ENCODE measurements around the gene WDFY3. TPM values are rescaled to one million over a fixed set of nuclear protein-coding genes. Genes with fewer than 3 reads are reported as not detected.

The WDFY3 gene
- total RNA-seq, 3 donors from 2014 or later: 119 to 156 (median 125) TPM

GRCh38 chr4:84750960-84751283 lies 215.6 kb downstream of the WDFY3 start:
- no peak overlapping the region for H3K4me3 ChIP-seq
- H3K27ac ChIP-seq: no peak overlapping the region
- no peak for TF ChIP-seq CTCF (IDR thresholded peaks at IDR 0.05)
- no peak for TF ChIP-seq POLR2AphosphoS5 (IDR thresholded peaks at IDR 0.05)
- TF ChIP-seq POLR2A (IDR thresholded peaks at IDR 0.05): no peak
- H3K9me3 ChIP-seq: no peaks in the 10 kb centered on the region
- H3K36me3 ChIP-seq: no peaks in the 10 kb centered on the region
- intact Hi-C loops (cut with DNase I; ENCODE audit: low total_unique reads): no loop called here
- H3K4me1 ChIP-seq: no peaks in the 10 kb centered on the region
- H3K27me3 ChIP-seq: no peaks in the 10 kb centered on the region
- DNase-seq (ENCODE audit: low spot score in 2 of 2): no peak

- Histone ChIP-seq H3K27me3 (no peaks in the 10 kb centered on the region), H3K27ac (no peak overlapping the region), H3K4me3 (no peak overlapping the region), H3K4me1 (no peaks in the 10 kb centered on the region), H3K36me3 (no peaks in the 10 kb centered on the region), H3K9me3 (no peaks in the 10 kb centered on the region)
- TF ChIP-seq POLR2AphosphoS5 (IDR thresholded peaks at IDR 0.05) (no peak), CTCF (IDR thresholded peaks at IDR 0.05) (peak; percentile 33 to 65 (median 63))
- no peak for DNase-seq (ENCODE audit: low spot score in 2 of 2)
- intact Hi-C loops (cut with DNase I; ENCODE audit: low total_unique reads): no loop called here
Observed at GRCh38 chr4:84750260-84750959, 216.1 kb downstream of the WDFY3 start.

GRCh38 chr4:84740057-84740456 lies 226.4 kb downstream of the WDFY3 start:
- H3K9me3 ChIP-seq: no peaks in the 10 kb centered on the region
- intact Hi-C loops (cut with DNase I; ENCODE audit: low total_unique reads): loop anchor here (5.0 kb wide), 1 partner anchor 237 kb away; no protein-coding TSS in a partner anchor
- no peak for DNase-seq (ENCODE audit: low spot score in 2 of 2)
- no peak overlapping the region for H3K4me3 ChIP-seq
- H3K4me1 ChIP-seq: no peaks in the 10 kb centered on the region
- H3K36me3 ChIP-seq: peaks cover 9% of the 10 kb centered on the region
- H3K27me3 ChIP-seq: no peaks in the 10 kb centered on the region
- TF ChIP-seq POLR2A (IDR thresholded peaks at IDR 0.05) (no peak), POLR2AphosphoS5 (IDR thresholded peaks at IDR 0.05) (no peak), CTCF (IDR thresholded peaks at IDR 0.05) (no peak)
- no peak overlapping the region for H3K27ac ChIP-seq

GRCh38 chr4:84738622-84739021 lies 227.9 kb downstream of the WDFY3 start:
- H3K27ac ChIP-seq: no peak overlapping the region

More at GRCh38 chr4:84738622-84739021, 227.9 kb downstream of the WDFY3 start:
- intact Hi-C loops (cut with DNase I; ENCODE audit: low total_unique reads): no loop called here
- Histone ChIP-seq H3K4me3 (no peak overlapping the region), H3K27me3 (no peaks in the 10 kb centered on the region), H3K4me1 (no peaks in the 10 kb centered on the region), H3K9me3 (no peaks in the 10 kb centered on the region), H3K36me3 (peaks cover 9% of the 10 kb centered on the region)
- TF ChIP-seq CTCF (IDR thresholded peaks at IDR 0.05): no peak
- TF ChIP-seq POLR2A (IDR thresholded peaks at IDR 0.05): no peak
- no peak for TF ChIP-seq POLR2AphosphoS5 (IDR thresholded peaks at IDR 0.05)
- no peak for DNase-seq (ENCODE audit: low spot score in 2 of 2)
